HG03039 (cell line): ENCODE data around the gene PCGF3.
"Not testable (repeated sequence)": the region's sequence is repeated elsewhere in the genome, so short reads cannot be mapped to it uniquely, and the experiment has no call there.

ENCODE experiments used
- ATAC-seq: cut with Tn5 transposase; IDR thresholded peaks from one replicate; pipeline ENCODE4 v1.9.1; 2021; ENCODE audit warnings: mild to moderate bottlenecking, moderate library complexity; ENCODE audit not compliant: unreplicated experiment

PCGF3 gene

DNA sequence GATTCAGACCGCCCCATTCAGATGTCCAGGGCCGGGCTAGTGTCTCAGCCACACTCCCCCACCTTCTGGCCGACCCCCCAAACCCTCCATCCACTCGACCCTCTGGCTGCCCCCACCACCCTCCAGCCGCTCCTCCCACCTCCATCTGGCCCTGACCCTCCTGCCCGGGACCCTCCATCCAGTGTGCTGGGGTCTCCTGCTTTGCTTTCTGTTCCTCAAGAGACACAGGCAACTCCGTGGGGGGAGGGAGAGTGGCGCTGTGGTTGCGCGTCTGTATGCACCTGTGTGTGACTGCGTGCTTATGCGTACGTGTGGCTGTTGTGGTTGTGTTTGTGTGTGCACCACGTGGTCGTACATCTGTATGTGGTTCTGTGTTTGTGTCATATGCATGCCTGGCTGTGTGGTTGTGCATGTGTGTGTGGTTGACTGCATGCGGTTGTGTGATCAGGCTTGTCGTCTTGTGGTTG is 87.0 kb downstream of the PCGF3 start:
- ATAC-seq = no peak

DNA sequence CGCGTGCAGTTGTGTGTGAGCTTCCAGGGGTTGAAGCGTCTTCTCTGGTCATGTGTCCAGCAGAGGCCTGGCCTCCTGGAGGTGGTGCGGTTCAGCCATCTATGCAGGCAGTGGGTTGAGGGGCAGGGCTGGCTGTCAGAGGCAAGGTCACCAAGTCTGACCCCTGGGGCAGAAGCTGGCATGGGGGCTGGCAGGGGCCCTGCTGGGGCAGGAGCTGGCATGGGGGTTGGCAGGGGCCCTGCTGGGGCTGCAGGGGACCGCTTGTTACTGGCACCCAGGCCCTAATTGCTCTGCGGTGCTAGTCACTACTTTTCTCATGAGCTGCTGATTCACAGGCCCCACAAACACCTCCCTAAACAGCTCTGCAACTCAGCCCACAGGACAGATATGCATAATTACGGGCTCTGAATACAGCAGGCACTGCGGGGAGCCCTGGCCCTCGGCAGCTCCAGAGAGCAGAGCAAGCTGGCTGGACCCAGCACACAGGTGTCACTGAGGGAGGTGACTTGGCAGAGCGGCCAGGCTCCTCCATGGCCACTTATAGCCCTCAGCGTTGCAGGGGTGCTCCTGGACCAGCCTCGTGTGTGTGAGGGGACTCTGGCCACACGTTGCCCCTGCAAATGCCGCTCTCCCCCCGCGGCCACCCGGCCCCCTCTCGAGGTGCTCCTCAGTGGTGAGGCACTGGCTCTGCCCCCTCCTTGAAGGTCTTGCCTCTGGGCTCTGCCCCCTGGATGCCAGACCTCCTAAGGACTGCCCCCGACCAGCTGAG is 87.6 kb downstream of the PCGF3 start:
- ATAC-seq = no peak

DNA sequence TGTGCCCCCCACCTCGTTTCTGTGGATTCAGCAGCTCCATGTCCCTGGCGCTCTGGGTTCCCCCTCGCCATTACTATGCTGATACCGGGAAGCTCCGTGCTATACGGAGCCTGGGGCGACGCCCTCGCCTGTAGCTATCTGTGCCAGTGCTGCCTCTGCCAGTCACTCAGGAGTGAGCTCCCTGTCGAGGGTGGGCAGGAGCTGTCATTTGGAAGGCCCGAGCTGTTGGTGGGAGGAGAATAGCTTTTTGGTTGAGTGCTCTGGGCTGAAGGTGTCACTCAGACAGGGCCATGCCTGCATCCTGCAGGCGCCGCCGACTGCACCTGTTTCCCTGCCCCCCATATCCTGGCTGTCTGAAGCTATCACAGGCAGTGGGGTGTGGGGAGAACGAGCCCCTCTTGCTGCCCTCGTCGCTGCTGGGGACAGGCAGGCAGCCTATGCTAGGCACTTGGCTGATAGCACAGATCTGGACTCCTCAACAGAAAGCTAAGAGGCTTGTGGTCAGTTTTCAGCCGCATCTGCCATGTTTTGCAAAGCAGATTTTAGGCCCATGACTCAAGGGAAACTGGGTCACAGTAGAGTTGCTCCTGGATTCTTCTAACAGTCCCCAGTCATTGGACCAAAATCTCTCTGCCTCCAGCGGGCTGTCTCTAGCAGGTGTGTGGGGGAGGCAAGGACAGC is 88.4 kb downstream of the PCGF3 start:
- ATAC-seq = no peak

DNA sequence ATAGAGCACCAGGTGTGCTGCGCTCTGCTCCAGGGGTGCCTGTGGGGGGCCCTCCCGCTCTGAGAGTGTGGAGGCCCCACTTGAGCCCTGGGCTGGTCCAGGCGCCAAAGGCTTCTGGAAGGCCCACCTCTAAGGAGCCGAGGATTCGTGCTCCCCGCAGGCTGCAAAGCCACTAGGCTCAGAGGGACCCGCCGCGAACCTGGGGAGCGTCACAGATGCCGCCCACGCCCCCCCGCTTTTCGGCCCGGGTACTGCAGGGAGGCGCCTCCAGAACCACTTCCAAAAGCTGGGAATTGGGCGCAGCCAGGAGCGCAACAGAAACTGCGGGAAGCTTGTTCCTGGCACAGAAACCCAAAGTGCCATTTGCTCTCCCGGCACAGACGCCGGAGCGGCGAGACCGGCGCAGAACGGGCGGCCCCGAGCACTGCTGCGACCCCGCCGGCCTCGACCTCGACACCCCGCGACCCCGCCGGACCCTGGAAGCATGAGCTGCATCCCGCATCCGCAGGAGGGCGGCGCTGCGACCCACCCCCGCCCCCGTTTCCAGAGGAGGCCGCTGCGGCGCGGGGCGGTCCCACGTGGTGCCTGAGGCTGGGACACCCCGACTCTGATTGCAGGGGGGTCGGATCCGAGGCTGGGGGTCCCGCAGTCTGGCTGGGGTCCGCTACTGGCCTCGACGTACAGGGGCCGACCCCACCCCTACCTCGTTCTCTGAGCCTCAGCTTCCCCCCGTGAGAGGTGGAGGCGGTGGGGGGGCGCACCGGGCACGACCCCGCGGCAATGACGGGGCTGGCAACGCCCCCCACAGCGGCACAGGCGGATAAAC is 89.5 kb downstream of the PCGF3 start:
- no peak for ATAC-seq

DNA sequence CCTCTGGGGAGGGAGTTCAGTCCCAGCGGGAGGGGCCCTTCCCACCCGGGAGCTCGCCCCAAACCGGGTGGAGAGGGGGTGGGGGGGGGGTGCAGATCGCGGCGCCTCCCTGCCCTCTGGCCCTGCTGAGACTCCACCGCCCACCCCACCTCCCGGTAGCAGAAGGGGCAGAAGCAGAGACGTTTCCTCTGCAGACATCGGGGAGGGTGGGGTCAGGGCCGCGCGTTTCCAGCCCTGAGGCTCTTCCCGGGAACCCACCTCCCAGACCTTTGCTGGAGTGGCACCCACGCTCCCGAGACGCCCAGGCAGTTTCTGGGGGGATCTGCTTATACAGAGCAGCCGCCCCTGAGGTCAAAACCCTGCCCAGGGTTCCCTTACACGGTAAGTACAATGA is 90.1 kb downstream of the PCGF3 start:
- ATAC-seq = no peak

DNA sequence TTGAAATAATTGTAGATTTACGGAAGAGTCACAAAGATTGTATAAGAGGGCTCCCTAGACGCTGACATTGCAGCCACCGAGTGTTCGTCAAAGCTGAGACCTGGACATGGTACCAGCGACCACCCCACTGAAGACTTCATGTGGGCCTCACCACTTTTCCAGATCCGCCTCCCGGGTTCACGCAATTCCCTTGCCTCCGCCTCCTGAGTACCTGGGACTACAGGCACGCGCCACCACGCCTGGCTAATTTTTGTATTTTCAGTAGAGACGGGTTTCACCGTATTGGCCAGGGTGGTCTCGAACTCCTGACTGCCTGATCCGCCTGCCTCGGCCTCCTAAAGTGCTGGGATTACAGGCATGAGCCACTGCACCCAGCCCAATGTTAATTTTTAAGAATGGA is 90.6 kb downstream of the PCGF3 start:
- no peak for ATAC-seq

DNA sequence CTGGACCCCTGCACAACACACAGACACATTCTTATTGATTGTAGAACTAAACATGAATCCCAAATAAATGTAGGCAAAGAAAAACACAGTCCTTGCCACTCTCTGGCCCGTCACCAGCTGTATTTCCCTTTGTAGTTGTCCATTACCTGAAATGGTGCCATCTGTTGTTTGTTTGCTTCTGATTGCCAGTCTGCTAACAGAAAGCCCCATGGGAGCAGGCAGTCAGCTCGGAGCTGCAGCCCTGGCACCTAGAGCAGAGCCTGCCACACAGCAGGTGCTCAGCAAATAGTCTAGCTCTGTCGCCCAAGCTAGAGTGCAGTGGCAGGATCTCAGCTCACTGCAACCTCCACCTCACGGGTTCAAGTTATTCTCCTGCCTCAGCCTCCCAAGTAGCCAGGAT is 91.4 kb downstream of the PCGF3 start:
- ATAC-seq = no peak

DNA sequence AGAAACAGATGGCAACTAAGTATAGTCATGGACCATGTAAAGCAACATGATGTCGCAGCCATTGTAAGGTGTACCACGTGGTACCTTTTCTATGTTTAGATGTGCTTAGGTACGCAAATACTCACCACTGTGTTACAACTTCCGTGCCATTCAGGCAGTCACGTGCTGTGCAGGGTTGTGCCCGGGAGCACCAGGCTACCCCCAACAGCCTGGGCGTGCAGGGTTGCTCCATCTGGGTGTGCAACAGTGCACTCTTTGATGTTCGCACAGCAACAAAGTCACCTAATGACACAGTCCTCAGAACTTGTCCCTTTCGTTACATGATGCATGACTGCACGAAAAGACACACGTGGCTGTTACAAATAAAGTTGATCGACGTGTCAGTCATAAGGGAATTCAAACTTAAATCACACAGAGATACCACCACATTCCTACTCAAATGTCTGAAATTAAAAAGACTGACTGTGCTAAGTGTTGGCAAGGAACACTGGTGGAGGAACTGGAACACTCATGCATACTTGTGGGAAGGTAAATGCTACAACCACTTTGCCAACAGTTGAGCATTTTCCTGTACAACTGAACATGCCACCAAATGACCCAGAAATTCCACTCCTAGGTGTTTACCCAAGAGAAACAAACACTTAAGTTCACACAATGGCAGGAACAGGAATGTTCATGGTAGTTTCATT is 95.9 kb downstream of the PCGF3 start:
- ATAC-seq = no peak

DNA sequence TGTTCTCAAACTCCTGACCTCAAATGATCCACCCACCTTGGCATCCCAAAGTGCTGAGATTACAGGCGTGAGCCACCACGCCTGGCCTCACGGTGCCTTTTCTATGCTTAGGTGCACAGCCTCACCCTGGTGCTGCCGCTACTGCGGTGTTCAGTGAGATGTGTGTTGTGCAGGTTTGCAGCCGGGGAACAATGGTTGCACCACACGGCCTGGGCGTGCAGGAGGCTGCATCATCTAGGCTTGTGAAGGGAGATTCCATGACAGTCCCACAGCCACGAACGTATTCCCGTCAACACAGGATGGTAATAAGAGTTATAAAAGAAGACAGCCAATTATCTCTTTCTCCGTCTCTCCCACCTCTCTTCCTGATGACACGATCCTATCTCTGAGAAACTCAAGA is 98.3 kb downstream of the PCGF3 start:
- no peak for ATAC-seq

DNA sequence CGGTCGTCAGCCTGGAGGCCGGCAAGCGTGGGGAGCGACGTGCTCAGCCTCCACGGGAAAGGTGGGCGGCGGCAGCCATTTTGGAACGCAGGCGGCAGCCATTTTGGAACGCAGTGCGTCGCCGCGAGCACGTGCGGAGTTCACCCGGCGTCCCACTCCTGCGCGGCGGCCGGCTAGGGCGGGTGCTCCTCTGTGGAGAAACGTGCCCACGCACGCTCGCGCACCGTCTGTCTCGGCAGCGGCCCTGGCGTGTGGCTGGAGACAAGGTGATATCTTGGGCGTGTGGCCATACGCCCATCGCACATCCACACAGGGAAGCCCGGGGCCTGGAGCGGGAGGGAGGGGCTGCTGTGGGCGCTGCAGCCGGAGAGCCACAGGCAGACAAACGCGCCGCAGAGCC is 99.2 kb downstream of the PCGF3 start:
- no peak for ATAC-seq

DNA sequence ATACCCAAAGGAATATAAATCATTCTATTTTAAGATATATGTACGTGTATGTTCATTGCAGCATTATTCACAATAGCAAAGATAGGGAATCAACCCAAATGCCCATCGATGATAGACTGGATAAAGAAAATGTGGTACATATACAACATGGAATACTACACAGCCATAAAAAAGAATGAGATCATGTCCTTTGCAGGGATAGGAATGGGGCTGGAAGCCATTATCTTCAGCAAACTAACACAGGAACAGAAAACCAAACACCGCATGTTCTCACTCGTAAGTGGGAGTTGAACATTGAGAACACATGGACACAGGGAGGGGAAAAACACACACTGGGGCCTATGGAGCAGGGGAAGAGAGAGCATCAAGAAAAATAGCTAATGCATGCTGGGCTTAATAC is 101.3 kb downstream of the PCGF3 start:
- not testable (repeated sequence) for ATAC-seq

DNA sequence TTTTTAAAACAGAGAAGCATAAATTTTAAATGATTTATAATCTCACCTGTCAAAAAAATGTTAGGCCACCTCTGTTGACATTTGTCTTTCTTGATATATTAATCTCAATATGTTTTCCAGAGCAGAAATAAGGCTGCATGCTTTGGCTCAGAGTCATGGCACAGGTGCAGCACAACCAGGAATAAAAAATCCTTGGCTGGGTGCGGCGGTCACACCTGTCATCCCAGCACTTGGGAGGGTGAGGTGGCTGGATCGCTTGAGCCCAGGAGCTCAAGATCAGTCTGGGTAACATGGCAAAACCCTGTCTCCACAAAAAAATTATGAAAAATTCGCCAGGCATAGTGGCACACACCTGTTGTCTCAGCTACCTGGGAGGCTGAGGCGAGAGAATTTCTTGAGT is 102.2 kb downstream of the PCGF3 start:
- no peak for ATAC-seq

DNA sequence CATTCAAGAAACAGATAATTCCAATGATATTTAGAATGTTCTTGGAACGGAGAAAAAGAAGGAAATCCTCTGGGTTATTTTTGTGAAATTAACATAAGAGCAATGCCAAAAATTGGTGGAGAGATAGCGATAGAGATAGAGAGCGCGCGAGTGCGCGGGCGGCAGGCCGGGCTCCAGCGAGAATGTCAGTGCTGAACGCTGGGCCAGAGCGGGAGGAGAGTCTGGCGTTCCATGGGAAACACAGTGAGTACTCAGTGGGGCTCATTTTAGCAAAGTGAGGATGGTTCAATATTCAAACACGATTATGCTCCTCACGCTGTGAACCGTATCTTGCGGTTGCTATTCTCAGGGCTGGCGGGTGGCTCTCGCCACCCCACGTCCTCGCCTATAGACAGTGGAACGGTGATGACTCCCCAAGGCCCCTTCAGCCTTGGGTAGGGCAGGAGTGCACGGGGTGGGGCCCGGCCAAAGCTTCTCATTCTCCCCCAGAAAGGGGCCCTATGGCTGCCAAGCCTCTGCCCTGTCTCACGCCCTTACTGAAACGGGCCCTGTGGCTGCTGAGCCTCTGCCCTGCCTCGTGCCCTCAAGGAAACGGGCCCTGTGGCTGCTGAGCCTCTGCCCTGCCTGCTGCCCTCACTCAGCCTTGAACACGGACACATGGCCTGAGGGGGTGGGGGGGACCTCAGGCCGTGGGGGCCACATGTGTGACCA is 103.4 kb downstream of the PCGF3 start:
- ATAC-seq = no peak

DNA sequence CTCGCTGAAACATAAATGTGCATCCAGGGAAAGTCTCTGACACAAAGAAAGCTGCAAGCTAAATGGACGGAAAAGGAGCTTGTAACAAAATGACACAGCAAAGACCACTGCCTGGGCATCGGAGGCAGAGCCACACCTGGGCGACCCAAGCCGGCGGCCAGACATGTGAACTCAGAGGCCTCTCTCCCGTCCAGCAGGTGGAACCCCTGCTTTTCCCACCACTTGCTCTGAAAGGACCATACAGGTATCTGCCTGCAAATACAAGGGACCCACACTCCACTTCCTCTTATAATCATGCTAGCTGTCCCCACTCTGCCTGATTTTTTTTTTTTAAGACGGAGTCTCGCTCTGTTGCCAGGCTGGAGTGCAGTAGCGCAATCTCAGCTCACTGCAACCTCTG is 108.3 kb downstream of the PCGF3 start:
- no peak for ATAC-seq

DNA sequence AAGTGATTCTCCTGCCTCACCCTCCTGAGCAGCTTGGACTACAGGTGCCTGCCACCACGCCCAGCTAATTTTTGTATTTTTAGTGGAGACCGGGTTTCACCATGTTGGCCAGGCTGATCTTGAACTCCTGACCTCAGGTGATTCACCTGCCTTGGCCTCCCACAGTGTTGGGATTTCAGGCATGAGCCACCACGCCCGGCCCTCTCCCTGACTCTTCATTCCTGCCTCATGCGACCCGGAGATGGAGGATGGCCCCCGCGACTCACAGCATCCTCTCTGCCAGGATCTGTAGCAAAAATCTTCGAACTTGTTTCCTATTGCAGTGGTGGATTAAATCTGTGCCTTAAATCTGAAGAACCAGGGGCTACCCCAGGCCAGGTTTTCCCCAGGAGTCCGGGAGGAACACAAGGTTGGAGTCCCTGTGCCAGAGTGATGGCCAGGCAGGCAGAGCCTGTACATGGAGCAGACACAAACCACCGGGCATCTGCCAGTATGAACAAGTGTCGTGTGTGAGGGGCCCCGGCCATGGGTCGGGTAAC is 108.7 kb downstream of the PCGF3 start:
- ATAC-seq = no peak

DNA sequence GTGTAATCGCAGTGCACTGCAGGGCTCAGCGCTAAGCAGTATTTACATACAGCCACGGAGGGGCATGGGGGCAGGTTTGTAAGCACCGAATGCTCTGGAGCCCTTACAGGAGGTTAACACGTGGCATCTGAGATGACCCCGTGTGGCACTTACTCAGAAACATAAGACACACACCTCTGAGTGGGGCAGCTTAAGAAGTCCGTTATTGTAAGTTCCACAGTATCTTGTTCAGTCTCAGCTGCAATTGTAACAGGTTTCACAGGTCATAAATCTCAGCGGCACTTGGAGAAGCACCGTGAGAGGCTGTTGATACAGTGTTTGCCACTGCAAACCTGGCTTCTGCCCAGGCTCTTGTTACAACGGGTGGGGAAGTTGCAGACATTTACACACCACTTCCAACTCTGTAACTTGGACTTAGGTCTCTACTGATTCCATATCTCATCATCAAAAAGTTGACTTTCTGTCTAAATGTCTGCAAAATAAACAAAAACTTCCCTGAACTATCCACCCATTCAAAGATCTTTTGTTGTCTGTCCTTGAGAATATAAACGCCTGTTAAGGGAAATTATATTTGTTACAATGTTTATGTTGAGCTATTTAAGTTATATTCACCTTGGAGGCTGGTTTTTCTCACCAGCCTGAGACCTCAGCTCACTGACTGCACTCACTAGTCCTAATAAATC is 110.0 kb downstream of the PCGF3 start:
- ATAC-seq = no peak

DNA sequence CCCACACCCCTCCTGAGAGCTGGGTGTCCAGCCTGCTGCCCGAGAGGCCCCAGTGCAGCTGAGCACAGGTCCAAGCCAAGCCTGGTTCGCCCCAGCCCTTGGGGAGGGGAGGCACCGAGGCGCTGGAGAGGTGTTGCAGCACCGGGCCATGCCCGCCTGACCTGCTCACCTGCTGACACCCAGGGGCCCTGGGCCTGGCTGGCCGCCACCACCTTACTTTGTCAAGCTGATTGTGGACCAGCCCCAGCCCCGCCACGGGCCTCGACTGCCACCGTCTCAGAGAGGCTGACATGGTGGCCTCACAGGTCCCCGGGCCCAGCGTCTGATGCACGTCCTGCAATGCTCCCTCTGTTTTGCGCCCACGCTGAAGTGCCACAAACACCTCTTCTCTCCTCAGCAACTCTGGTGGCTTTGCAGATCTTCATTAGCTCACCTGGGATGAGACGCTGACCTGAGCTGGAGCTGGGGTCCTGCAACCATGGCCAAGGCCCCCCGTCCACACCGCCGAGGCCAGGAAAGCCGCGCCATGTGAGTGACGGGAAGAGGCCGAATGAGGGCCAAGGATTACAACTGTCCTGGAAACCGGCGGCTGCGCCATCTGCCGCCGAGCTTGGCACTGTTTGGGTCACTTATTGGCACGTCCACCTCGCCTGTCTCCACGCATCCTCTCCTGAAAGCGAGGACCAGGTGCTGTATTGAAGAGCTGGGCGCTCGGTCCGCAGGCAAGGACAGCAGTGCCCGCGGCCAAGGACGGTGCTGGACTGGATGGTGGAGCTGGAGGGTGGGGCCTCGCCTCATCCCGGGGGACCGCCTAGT is 112.7 kb downstream of the PCGF3 start:
- ATAC-seq = no peak

DNA sequence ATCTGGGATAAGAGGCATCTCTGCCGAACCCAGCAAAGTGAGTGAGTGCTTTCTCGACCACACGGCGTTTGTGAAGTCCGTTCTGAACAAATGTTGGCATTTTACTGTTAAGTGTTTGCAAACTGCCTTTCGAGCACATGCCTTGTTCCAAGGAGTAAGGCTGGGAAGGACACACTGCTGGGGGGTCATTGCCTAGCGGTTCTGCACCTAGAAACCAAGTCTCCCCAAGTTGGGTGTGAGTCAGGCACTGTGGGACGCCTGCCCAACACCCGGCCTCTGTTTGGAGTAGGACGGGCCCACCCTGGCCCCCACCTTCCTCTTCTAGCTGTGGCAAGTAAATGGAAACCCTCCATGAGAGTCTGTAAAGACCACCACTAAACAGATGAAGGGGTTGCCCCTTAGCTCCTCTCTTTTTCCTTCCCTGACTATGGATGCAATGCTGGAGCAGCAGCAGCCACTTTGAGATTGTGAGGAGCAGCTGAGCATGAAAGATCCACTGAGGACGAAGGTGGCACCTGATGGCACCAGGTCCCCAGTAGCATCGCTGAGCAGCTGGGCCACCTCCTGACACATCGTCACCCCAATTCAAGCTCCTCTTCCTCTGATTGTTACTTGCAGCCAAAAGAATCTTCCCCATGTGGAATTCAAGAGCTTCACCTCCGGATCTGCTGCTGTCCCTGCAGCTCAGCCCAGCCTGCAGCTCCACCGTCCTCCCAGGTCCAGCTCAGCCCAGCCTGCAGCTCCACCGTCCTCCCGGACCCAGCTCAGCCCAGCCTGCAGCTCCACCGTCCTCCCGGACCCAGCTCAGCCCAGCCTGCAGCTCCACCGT is 114.0 kb downstream of the PCGF3 start:
- ATAC-seq = no peak
